GM23338 (cell line): ENCODE data around the gene CSTF1. TPM values are rescaled to one million over a fixed set of nuclear protein-coding genes. Genes with fewer than 3 reads are reported as not detected.

Experiments
- ATAC-seq: fragments of 200-7000 bp; cut with Tn5 transposase; 3 replicates; pipeline ENCODE4 v1.9.1; 2020
- DNase-seq: peaks from one replicate; pipeline ENCODE4 v3.0.0-alpha.2; 2015; ENCODE audit warnings: low spot score
- H2AFZ ChIP-seq: fragments of 200-600 bp; sonication (generic); 2 replicates; pipeline ENCODE4 v1.8.0; 2016; ENCODE audit warnings: antibody characterized with exemption, mild to moderate bottlenecking, moderate library complexity
- H3F3A ChIP-seq: fragments of 200-600 bp; sonication (generic); replicated peaks from 2 replicates; pipeline ENCODE4 v1.8.0; 2017; ENCODE audit warnings: antibody characterized with exemption, mixed run types, low read depth
- H3K27ac ChIP-seq: fragments of 200-600 bp; sonication (generic); 2 replicates; pipeline ENCODE4 v1.6.1; 2016; ENCODE audit warnings: low read depth
- H3K27me3 ChIP-seq: fragments of 200-600 bp; sonication (generic); 2 replicates; pipeline ENCODE4 v1.8.0; 2016; ENCODE audit warnings: mild to moderate bottlenecking, mixed run types, moderate library complexity; ENCODE audit not compliant: insufficient read depth
- H3K36me3 ChIP-seq: fragments of 200-600 bp; sonication (generic); 2 replicates; pipeline ENCODE4 v1.8.0; 2016; ENCODE audit warnings: mild to moderate bottlenecking; ENCODE audit not compliant: insufficient read depth
- H3K4me1 ChIP-seq: fragments of 200-600 bp; sonication (generic); 2 replicates; pipeline ENCODE4 v1.8.0; 2016; ENCODE audit warnings: mild to moderate bottlenecking, moderate library complexity; ENCODE audit not compliant: insufficient read depth
- H3K4me2 ChIP-seq: fragments of 200-600 bp; sonication (generic); 2 replicates; pipeline ENCODE4 v1.7.1; 2017; ENCODE audit warnings: mixed run types
- H3K4me3 ChIP-seq: fragments of 200-600 bp; sonication (generic); 2 replicates; pipeline ENCODE4 v1.6.1; 2016; ENCODE audit warnings: mixed run types
- H3K79me2 ChIP-seq: fragments of 200-600 bp; sonication (generic); replicated peaks from 2 replicates; pipeline ENCODE4 v1.8.0; 2017; ENCODE audit warnings: mild to moderate bottlenecking; ENCODE audit not compliant: insufficient read depth
- H3K9me2 ChIP-seq: fragments of 200-600 bp; sonication (generic); 2 replicates; pipeline ENCODE4 v1.8.0; 2017; ENCODE audit not compliant: insufficient read depth
- H4K20me1 ChIP-seq: fragments of 200-600 bp; sonication (generic); replicated peaks from 2 replicates; pipeline ENCODE4 v1.8.0; 2017; ENCODE audit warnings: mild to moderate bottlenecking; ENCODE audit not compliant: insufficient read depth
- H3K27ac Mint-ChIP-seq: 2 replicates; pipeline ENCODE4 v1.8.0; 2020; ENCODE audit warnings: inconsistent platforms, mild to moderate bottlenecking, moderate library complexity, mixed read lengths
- H3K27me3 Mint-ChIP-seq: 3 replicates; pipeline ENCODE4 v1.8.0; 2022; ENCODE audit warnings: low read depth, mild to moderate bottlenecking, moderate library complexity, mixed read lengths, inconsistent platforms; ENCODE audit not compliant: insufficient read depth, poor library complexity
- H3K36me3 Mint-ChIP-seq: 3 replicates; pipeline ENCODE4 v1.8.0; 2021; ENCODE audit warnings: low read depth, mild to moderate bottlenecking, inconsistent platforms, moderate library complexity, mixed read lengths
- H3K4me1 Mint-ChIP-seq: 3 replicates; pipeline ENCODE4 v1.8.0; 2020; ENCODE audit warnings: mild to moderate bottlenecking, inconsistent platforms, mixed read lengths
- H3K4me3 Mint-ChIP-seq: 3 replicates; pipeline ENCODE4 v1.8.0; 2021; ENCODE audit warnings: moderate library complexity, mild to moderate bottlenecking, inconsistent platforms, mixed read lengths
- H3K9me3 Mint-ChIP-seq: 3 replicates; pipeline ENCODE4 v1.8.0; 2020; ENCODE audit warnings: moderate library complexity, mild to moderate bottlenecking, inconsistent platforms, mixed read lengths
- CREB1 ChIP-seq: fragments of 250-450 bp; sonication (Bioruptor Pico); IDR thresholded peaks from 2 replicates; pipeline ENCODE4 v1.5.0; 2020; ENCODE audit warnings: low read depth, mild to moderate bottlenecking, moderate library complexity
- ETS1 ChIP-seq: IDR thresholded peaks from 2 replicates; pipeline ENCODE4 v1.6.1; 2016; ENCODE audit warnings: antibody characterized with exemption
- JUNB ChIP-seq: IDR thresholded peaks from one replicate; pipeline ENCODE4 v1.6.1; 2016; ENCODE audit warnings: antibody characterized with exemption; ENCODE audit not compliant: unreplicated experiment
- NANOG ChIP-seq: IDR thresholded peaks from 2 replicates; pipeline ENCODE4 v1.6.1; 2016; ENCODE audit warnings: antibody characterized with exemption, borderline replicate concordance
- POLR2AphosphoS5 ChIP-seq: IDR thresholded peaks from 2 replicates; pipeline ENCODE4 v1.6.1; 2016; ENCODE audit warnings: antibody characterized with exemption, low read depth
- REST ChIP-seq: IDR thresholded peaks from one replicate; pipeline ENCODE4 v1.6.1; 2018; ENCODE audit warnings: antibody characterized with exemption; ENCODE audit not compliant: unreplicated experiment
- STAT1 ChIP-seq: IDR thresholded peaks from one replicate; pipeline ENCODE4 v1.6.1; 2016; ENCODE audit warnings: antibody characterized with exemption; ENCODE audit not compliant: unreplicated experiment
- ZNF114 ChIP-seq: fragments of 250-450 bp; sonication (Bioruptor Pico); IDR thresholded peaks from 2 replicates; pipeline ENCODE4 v1.5.0; 2020; ENCODE audit warnings: mild to moderate bottlenecking, moderate library complexity
- ZNF331 ChIP-seq: fragments of 250-450 bp; sonication (Bioruptor Pico); IDR thresholded peaks from 2 replicates; pipeline ENCODE4 v1.5.0; 2020; ENCODE audit warnings: low read depth, mild to moderate bottlenecking, moderate library complexity
- polyA plus RNA-seq: library from polyadenylated mRNA; unstranded; fragments of >200 nt; fragmentation: Nextera tagmentation; extraction: Ambion mirVana; gene quantifications from 2 replicates; pipeline ENCODE4 v1.2.1, GENCODE V29; 2016
- total RNA-seq: library from RNA; depleted of rRNA; stranded (reverse); fragments of >200 nt; shearing (Covaris generic); gene quantifications from 2 replicates; pipeline ENCODE4 v1.2.3, GENCODE V29; 2014
- TF ChIP-seq, protein P1 (sequence below), 2 experiments: fragments of 200-600 bp in 1 of 2; sonication (generic) in 1 of 2; conservative IDR thresholded peaks; 2 replicates each; pipeline versions ENCODE4 v1.5.1 to v1.6.1; 2016 to 2017; ENCODE audit warnings: antibody characterized with exemption in 2 of 2, low read depth in 2 of 2, mild to moderate bottlenecking in 2 of 2, moderate library complexity in 1 of 2
- TF ChIP-seq, protein P2 (sequence below): fragments of 250-450 bp; sonication (Bioruptor Pico); IDR thresholded peaks from 2 replicates; pipeline ENCODE4 v1.5.0; 2020; ENCODE audit warnings: mild to moderate bottlenecking, moderate library complexity

The CSTF1 gene
- total and polyA plus RNA-seq, 2 experiments from 2014 or later: 21.5 to 62.3 TPM

- Histone ChIP-seq H3K27me3 (peaks cover 49% of the 10 kb centered on the region), H3K27ac (no peak overlapping the region), H4K20me1 (no peaks in the 10 kb centered on the region), H3K4me1 (peaks cover 4% of the 10 kb centered on the region; the same call in 1 of the 2 replicates), H3F3A (no peaks in the 10 kb centered on the region), H3K79me2 (no peaks in the 10 kb centered on the region), H3K9me2 (no peaks in the 10 kb centered on the region), H2AFZ (no peak overlapping the region), H3K4me2 (no peak overlapping the region), H3K4me3 (no peak overlapping the region), H3K36me3 (no peaks in the 10 kb centered on the region)
- no peak for ATAC-seq
- Mint-ChIP-seq H3K27ac (no peak overlapping the region), H3K4me1 (peaks cover 5% of the 10 kb centered on the region; the same call in 2 of the 3 replicates), H3K4me3 (no peak overlapping the region), H3K9me3 (peaks cover 45% of the 10 kb centered on the region), H3K27me3 (peaks cover 28% of the 10 kb centered on the region), H3K36me3 (peaks cover 10% of the 10 kb centered on the region; the same call in 2 of the 3 replicates)
- DNase-seq: no peak
- TF ChIP-seq ZNF331 (CRISPR knock-in tag) (no peak), CREB1 (CRISPR knock-in tag) (no peak), NANOG (no peak), JUNB (no peak), POLR2AphosphoS5 (no peak), ETS1 (no peak), ZNF114 (CRISPR knock-in tag) (no peak), STAT1 (no peak), REST (no peak)
- TF ChIP-seq, protein P1, sequence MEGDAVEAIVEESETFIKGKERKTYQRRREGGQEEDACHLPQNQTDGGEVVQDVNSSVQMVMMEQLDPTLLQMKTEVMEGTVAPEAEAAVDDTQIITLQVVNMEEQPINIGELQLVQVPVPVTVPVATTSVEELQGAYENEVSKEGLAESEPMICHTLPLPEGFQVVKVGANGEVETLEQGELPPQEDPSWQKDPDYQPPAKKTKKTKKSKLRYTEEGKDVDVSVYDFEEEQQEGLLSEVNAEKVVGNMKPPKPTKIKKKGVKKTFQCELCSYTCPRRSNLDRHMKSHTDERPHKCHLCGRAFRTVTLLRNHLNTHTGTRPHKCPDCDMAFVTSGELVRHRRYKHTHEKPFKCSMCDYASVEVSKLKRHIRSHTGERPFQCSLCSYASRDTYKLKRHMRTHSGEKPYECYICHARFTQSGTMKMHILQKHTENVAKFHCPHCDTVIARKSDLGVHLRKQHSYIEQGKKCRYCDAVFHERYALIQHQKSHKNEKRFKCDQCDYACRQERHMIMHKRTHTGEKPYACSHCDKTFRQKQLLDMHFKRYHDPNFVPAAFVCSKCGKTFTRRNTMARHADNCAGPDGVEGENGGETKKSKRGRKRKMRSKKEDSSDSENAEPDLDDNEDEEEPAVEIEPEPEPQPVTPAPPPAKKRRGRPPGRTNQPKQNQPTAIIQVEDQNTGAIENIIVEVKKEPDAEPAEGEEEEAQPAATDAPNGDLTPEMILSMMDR (conservative IDR thresholded peaks at IDR 0.05; ENCODE audit: low read depth in 2 of 2): no peak
- TF ChIP-seq, protein P2, sequence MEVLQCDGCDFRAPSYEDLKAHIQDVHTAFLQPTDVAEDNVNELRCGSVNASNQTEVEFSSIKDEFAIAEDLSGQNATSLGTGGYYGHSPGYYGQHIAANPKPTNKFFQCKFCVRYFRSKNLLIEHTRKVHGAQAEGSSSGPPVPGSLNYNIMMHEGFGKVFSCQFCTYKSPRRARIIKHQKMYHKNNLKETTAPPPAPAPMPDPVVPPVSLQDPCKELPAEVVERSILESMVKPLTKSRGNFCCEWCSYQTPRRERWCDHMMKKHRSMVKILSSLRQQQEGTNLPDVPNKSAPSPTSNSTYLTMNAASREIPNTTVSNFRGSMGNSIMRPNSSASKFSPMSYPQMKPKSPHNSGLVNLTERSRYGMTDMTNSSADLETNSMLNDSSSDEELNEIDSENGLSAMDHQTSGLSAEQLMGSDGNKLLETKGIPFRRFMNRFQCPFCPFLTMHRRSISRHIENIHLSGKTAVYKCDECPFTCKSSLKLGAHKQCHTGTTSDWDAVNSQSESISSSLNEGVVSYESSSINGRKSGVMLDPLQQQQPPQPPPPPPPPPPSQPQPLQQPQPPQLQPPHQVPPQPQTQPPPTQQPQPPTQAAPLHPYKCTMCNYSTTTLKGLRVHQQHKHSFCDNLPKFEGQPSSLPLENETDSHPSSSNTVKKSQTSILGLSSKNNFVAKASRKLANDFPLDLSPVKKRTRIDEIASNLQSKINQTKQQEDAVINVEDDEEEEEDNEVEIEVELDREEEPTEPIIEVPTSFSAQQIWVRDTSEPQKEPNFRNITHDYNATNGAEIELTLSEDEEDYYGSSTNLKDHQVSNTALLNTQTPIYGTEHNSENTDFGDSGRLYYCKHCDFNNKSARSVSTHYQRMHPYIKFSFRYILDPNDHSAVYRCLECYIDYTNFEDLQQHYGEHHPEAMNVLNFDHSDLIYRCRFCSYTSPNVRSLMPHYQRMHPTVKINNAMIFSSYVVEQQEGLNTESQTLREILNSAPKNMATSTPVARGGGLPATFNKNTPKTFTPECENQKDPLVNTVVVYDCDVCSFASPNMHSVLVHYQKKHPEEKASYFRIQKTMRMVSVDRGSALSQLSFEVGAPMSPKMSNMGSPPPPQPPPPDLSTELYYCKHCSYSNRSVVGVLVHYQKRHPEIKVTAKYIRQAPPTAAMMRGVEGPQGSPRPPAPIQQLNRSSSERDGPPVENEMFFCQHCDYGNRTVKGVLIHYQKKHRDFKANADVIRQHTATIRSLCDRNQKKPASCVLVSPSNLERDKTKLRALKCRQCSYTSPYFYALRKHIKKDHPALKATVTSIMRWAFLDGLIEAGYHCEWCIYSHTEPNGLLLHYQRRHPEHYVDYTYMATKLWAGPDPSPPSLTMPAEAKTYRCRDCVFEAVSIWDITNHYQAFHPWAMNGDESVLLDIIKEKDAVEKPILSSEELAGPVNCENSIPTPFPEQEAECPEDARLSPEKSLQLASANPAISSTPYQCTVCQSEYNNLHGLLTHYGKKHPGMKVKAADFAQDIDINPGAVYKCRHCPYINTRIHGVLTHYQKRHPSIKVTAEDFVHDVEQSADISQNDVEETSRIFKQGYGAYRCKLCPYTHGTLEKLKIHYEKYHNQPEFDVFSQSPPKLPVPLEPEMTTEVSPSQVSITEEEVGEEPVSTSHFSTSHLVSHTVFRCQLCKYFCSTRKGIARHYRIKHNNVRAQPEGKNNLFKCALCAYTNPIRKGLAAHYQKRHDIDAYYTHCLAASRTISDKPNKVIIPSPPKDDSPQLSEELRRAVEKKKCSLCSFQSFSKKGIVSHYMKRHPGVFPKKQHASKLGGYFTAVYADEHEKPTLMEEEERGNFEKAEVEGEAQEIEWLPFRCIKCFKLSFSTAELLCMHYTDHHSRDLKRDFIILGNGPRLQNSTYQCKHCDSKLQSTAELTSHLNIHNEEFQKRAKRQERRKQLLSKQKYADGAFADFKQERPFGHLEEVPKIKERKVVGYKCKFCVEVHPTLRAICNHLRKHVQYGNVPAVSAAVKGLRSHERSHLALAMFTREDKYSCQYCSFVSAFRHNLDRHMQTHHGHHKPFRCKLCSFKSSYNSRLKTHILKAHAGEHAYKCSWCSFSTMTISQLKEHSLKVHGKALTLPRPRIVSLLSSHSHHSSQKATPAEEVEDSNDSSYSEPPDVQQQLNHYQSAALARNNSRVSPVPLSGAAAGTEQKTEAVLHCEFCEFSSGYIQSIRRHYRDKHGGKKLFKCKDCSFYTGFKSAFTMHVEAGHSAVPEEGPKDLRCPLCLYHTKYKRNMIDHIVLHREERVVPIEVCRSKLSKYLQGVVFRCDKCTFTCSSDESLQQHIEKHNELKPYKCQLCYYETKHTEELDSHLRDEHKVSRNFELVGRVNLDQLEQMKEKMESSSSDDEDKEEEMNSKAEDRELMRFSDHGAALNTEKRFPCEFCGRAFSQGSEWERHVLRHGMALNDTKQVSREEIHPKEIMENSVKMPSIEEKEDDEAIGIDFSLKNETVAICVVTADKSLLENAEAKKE: no peak
These were observed 49.7 kb upstream of the CSTF1 start for GRCh38 chr20:56342783-56343182.
